ENCODE results near the gene SPTBN1. TPM values are rescaled to one million over a fixed set of nuclear protein-coding genes. Genes with fewer than 3 reads are reported as not detected.
A peak's percentile ranks its signal among the peaks of the same experiment; 100 is the strongest.
"Not testable (repeated sequence)": the region's sequence is repeated elsewhere in the genome, so short reads cannot be mapped to it uniquely, and the experiment has no call there.

Gene SPTBN1
- total and polyA plus RNA-seq, 9 of the 15 experiments (the other 6 are each of a cell fraction or from before 2014, with no cell fraction given) = 8.9 to 66.8 (median 31.4) TPM

GRCh38 chr2:54697934-54698333, 241.8 kb downstream of the SPTBN1 start:
- Histone ChIP-seq H3K36me3 (ENCODE audit: control insufficient read depth, insufficient read depth, low read length) (no peaks in the 10 kb centered on the region), H2AFZ (ENCODE audit: low read depth, low read length) (no peak overlapping the region), H3K27ac (ENCODE audit: extremely low read depth, low read depth, low read length) (no peak overlapping the region), H3K79me2 (ENCODE audit: control insufficient read depth, insufficient read depth, low read length) (no peaks in the 10 kb centered on the region), H3K27me3 (ENCODE audit: control insufficient read depth in 2 of 2, insufficient read depth in 2 of 2, low read length in 2 of 2) (no peaks in the 10 kb centered on the region; a peak in 2 of 5 replicates), H3K4me2 (ENCODE audit: insufficient read depth, low read length) (no peak overlapping the region), H3K9me3 (replicated peaks; ENCODE audit: control insufficient read depth, insufficient read depth, low read depth, low read length) (no peaks in the 10 kb centered on the region), H4K20me1 (replicated peaks; ENCODE audit: control insufficient read depth, insufficient read depth, low read length) (no peaks in the 10 kb centered on the region), H3K4me1 (replicated peaks in 1 of 2; ENCODE audit: control insufficient read depth in 2 of 2, insufficient read depth in 2 of 2, low read length in 2 of 2) (peaks cover 0 to 2% of the 10 kb centered on the region in 2 experiments; a peak in 1 of 5 replicates), H3K9ac (ENCODE audit: insufficient read depth in 1 of 2, low read depth in 2 of 2, low read length in 2 of 2) (no peak overlapping the region), H3K4me3 (no peak overlapping the region), H3K9me1 (ENCODE audit: control insufficient read depth, insufficient read depth, low read length) (no peaks in the 10 kb centered on the region)
- BruUV-seq (replicated peaks) = no TSS peak
- in situ Hi-C loops (cut with MboI) (no loop called here), intact Hi-C loops (cut with micrococcal nuclease) (no loop called here)
- TF ChIP-seq ZNF644 (tag; IDR thresholded peaks at IDR 0.05; ENCODE audit: low read depth) (no peak), ZNF507 (tag; conservative IDR thresholded peaks at IDR 0.05) (peak; percentile 92)
- CTCF ChIA-PET (ENCODE audit: low intra/inter-chr PET ratio) = no interaction called here
- DNase-seq (ENCODE audit: extremely low read depth in 1 of 4, low spot score in 3 of 4) (no peak), ATAC-seq (no peak), FAIRE-seq (no peak)
- POLR2A ChIA-PET = no interaction called here
- 0% methylated on average over 1 of the region's 1 CpG for WGBS (ENCODE audit: insufficient coverage, low coverage, missing lambda C conversion rate)

DNA sequence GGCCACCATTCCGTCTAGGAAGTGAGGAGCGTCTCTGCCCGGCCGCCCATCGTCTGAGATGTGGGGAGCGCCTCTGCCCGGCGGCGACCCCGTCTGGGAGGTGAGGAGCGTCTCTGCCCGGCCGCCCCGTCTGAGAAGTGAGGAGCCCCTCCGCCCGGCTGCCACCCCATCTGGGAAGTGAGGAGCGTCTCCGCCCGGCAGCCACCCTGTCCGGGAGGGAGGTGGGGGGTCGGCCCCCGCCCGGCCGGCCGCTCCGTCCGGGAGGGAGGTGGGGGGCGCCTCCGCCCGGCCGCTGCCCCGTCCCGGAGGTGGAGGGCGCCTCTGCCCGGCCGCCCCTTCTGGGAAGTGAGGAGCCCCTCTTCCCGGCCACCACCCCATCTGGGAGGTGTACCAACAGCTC, 242.8 kb downstream of the SPTBN1 start:
- H2AFZ ChIP-seq (ENCODE audit: low read depth, low read length); ATAC-seq; H4K20me1 ChIP-seq (replicated peaks; ENCODE audit: control insufficient read depth, insufficient read depth, low read length); FAIRE-seq; H3K9ac ChIP-seq (ENCODE audit: insufficient read depth in 1 of 2, low read depth in 2 of 2, low read length in 2 of 2); BruUV-seq (replicated peaks); H3K4me3 ChIP-seq; DNase-seq (ENCODE audit: extremely low read depth in 1 of 4, low spot score in 3 of 4); H3K27me3 ChIP-seq (ENCODE audit: control insufficient read depth in 2 of 2, insufficient read depth in 2 of 2, low read length in 2 of 2); H3K79me2 ChIP-seq (ENCODE audit: control insufficient read depth, insufficient read depth, low read length); H3K9me3 ChIP-seq (replicated peaks; ENCODE audit: control insufficient read depth, insufficient read depth, low read depth, low read length); POLR2A ChIA-PET; H3K4me1 ChIP-seq (replicated peaks in 1 of 2; ENCODE audit: control insufficient read depth in 2 of 2, insufficient read depth in 2 of 2, low read length in 2 of 2); H3K9me1 ChIP-seq (ENCODE audit: control insufficient read depth, insufficient read depth, low read length); CTCF ChIA-PET (ENCODE audit: low intra/inter-chr PET ratio); H3K27ac ChIP-seq (ENCODE audit: extremely low read depth, low read depth, low read length); H3K36me3 ChIP-seq (ENCODE audit: control insufficient read depth, insufficient read depth, low read length); intact Hi-C loops (cut with micrococcal nuclease); H3K4me2 ChIP-seq (ENCODE audit: insufficient read depth, low read length); in situ Hi-C loops (cut with MboI): not testable (repeated sequence)
- WGBS (ENCODE audit: insufficient coverage, low coverage, missing lambda C conversion rate) = 27% methylated on average over 10 of the region's 37 CpGs

Measured in K562 (cell line).